ELF-1 (cell line): ENCODE measurements around the gene NPC1L1.
"Not testable (repeated sequence)": the region's sequence is repeated elsewhere in the genome, so short reads cannot be mapped to it uniquely, and the experiment has no call there.

Experiments
- DNase-seq: peaks from one replicate; pipeline ENCODE4 v3.0.0-alpha.2; 2016; ENCODE audit warnings: low read depth, low spot score

Gene NPC1L1

DNA sequence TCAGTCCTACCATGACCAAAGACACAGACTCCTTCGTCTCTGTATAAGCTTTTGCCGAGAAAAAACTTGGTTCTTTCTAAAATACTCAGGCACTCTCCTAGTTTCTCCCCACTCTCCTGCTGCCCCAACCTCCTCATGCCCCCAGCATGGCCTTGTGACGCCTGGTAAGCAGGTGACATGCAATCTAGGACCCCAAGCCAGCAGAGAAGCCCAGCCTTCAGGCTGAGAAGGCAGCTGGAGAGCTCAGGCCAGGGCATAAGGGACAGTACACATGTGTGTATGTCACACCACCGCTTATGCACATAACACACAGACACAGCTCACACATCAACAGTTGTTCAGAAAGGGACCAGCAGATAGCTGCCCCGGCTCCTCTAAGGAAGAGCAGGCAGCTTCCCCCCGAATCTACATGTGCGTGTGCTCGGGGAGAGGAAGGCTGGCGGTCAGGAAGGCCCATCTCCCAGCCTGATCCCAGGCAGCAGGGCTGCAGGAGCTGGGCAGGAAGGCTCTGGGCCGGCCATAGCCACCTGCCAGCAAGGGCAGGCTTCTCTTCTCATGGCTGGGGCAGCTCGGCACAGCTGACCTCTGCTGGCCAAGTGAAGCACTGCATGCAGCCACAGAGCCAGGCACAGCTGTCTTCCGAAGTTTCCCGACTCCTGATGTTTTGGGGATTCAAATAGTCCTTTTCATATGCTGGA, 24.1 kb upstream of the NPC1L1 start:
- peak; percentile 79 for DNase-seq

- no peak for DNase-seq
Observed at GRCh38 chr7:44564606-44565005, 23.5 kb upstream of the NPC1L1 start.

DNA sequence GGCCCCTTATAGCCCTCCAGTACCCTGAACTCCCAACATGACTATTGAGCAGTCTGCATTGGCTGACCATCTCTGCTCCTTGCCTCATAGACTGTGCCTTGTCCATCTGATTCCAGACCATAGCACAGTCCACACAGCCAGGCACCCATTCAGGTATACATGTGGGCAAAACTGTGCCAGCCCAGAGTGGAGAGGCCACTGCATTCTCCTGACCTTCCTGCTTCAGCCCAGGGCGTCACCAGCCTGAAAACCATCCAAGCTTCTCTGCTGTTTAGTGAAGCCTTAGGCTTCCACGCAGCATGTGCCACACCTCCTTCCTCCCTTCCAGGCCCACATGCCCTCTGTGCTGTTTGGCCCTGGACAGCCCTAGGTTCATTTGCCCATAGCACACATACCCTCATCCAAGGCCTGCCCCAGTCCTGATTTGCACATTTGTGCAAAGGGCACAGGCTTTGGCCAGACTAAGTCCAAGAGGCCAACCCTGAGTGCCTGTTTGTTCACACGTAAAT, 22.1 kb upstream of the NPC1L1 start:
- no peak for DNase-seq

DNA sequence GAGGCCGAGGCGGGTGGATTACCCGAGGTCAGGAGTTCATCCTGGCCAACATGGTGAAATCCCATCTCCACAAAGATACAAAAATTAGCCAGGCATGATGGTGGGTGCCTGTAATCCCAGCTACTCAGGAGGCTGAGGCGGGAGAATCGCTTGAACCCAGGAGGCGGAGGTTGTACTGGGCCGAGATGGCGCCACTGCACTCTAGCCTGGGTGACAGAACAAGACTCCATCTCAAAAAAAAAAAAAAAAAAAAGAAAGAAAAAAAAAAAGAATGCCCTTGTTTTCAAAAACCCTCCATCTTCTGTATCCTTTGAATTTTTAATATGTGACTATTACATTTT, 21.5 kb upstream of the NPC1L1 start:
- not testable (repeated sequence) for DNase-seq

DNA sequence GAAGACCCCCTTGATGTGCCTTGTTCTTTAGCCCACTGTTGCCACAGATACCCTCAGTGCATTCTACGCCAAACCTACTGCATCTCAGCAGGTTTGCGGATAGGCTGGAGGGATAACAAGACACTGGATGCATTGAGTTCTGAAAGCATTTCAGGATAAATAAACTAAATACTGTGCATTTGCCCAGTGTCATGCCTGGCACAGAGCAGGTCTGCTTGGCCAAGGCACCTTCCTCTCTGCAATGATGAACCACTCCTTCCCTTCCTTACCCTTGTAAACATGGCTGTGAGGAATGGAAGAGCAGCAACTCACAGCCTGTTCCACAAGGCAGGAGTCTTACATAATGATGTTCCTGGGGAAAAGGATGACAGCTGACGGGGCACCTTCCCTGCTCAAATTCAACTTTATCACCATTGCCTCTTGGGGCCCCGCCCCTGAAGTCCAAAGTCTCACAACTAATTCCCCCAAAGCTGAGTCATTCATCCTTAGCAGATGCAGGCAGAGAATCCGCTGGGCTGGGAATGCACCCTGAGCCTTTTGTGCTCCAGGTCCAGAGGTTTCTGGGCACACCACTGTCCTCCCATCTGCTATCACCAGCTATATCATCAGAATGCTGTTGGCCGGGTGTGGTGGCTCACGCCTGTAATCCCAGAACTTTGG, 21.0 kb upstream of the NPC1L1 start:
- peak; percentile 55 for DNase-seq

GRCh38 chr7:44561481-44561880, 20.4 kb upstream of the NPC1L1 start:
- no peak for DNase-seq

GRCh38 chr7:44559485-44559884, 18.4 kb upstream of the NPC1L1 start:
- no peak for DNase-seq

DNA sequence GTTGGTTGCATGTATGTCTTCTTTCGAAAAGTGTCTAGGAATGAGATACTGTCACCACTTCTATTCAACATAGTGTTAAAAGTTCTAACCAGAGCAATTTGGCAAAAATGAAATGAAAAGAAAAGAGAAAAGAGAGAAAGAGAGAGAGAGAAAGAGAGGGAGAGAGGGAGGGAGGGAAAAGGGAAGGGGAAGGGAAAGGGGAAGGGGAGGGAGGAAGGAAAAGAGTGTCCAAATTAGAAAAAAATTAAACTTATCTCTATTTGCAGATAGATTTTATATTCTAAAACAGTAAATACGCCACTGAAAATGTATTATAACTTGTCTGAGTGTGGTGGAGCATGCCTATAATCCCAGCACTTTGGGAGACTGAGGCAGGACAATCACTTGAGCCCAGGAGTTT, 16.4 kb upstream of the NPC1L1 start:
- no peak for DNase-seq

DNA sequence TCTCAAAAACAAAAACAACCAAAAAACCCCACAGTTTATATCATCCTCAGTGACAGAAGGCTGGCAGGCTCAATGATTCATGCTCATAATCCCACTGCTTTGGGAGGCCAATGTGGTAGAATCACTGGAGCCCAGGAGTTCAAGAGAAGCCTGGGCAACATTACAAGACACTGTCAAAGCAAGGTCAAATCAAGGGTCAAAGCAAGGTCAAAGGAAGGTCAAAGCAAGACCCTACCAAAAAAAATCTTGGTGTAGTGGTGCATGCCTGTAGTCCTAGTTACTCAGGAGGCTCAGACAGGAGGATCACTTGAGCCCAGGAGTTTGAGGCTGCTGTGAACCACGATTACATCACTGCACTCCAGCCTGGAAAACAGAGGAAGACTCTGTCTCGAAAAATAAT, 14.2 kb upstream of the NPC1L1 start:
- DNase-seq, result no peak

DNA sequence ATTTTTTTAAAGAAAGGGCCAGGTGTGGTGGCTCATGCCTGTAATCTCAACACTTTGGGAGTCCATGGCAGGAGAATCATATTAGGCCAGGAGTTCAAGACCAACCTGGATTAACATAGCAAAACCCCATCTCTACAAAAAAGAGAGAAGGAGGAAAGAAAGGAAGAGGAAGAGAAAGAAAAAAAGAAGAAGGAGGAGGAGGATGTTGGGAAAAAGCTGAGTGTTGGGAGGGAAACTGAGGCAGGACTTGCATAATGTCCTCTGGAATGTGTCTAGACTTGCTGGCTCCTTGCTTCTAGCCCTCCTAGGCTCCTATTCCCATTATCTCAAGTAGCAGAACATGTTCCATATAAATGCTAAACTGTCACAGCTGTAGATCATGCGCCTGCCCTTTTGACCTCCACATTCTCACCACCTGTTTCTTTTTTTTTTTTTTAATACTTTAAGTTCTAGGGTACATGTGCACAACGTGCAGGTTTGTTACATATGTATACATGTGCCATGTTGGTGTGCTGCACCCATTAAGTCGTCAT, 11.4 kb upstream of the NPC1L1 start:
- DNase-seq, result not testable (repeated sequence)

- DNase-seq, result no peak
Observed at GRCh38 chr7:44549457-44549856, 8.3 kb upstream of the NPC1L1 start.

DNA sequence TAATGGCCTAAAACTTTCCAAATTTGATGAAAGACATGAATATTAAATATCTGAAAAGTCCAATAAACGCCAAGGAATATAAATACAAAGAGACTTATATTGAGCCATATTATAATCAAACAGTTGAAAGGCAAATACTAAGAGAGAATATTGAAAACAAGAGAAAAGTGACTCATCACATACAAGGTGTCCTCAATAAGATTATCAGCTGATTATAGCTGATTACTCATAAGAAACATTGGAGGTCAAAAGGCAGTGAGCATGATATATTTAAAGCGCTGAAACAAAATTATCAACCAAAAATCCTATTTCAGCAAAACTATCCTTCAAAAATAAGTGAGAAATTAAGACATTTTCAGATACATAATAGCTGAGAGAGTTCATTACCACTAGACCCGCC, 7.8 kb upstream of the NPC1L1 start:
- no peak for DNase-seq

DNA sequence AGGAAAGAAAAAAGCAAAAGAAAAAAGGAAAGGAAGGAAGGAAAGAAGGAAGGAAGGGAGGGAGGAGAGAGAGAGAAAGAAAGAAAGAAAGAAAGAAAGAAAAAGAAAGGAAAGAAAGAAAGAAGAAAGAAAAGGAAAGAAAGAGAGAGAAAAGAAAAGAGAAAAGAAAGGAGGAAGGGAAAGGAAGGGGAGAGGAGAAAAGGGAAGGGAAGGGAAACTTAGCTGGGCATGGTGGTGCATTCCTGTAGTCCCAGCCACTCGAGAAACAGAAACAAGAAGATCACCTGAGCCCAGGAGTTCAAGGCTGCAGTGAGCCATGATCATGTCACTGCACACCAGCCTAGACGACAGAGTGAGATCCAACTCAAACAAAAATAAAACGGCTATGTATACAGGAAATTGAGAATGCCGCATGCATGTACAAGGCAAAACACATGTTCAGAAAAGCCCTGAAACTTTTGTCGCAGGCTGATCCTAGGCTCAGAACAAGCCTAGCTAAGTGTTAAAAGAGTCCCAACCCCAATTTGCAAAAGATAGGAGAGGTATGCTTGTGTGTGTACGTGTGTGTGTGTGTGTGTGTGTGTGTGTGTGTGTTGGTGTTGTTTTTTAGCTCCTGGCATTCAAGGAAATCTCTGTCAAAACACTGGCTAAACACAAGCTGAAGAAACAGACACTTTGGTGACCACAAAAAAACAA, 6.6 kb upstream of the NPC1L1 start:
- DNase-seq, result no peak

GRCh38 chr7:44541876-44542610, 913 bp upstream of the NPC1L1 start:
- DNase-seq, result no peak

DNA sequence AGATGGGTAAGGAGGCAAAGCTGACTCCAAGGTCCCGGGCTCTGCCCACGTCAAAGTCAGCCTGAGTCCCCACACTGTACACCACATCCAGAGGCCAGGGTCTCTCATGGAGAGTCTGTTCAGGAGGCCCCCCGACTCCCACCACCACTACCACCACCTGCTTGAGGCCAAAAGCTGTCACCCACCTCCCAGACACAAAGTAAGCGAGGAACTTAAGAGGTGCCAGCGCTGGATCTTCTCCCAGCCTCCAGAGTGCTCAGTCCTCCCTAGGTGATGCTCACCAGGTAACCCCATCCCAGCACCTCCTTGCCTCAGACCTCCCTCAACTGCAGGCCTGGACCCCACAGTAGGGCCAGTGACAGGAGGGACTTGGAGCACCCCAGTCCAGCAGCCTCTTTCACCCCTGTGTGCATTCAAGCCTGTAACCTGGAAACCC, 520 bp downstream of the NPC1L1 start:
- DNase-seq, result no peak

GRCh38 chr7:44539669-44540506, 1.2 kb downstream of the NPC1L1 start:
- DNase-seq, result no peak

DNA sequence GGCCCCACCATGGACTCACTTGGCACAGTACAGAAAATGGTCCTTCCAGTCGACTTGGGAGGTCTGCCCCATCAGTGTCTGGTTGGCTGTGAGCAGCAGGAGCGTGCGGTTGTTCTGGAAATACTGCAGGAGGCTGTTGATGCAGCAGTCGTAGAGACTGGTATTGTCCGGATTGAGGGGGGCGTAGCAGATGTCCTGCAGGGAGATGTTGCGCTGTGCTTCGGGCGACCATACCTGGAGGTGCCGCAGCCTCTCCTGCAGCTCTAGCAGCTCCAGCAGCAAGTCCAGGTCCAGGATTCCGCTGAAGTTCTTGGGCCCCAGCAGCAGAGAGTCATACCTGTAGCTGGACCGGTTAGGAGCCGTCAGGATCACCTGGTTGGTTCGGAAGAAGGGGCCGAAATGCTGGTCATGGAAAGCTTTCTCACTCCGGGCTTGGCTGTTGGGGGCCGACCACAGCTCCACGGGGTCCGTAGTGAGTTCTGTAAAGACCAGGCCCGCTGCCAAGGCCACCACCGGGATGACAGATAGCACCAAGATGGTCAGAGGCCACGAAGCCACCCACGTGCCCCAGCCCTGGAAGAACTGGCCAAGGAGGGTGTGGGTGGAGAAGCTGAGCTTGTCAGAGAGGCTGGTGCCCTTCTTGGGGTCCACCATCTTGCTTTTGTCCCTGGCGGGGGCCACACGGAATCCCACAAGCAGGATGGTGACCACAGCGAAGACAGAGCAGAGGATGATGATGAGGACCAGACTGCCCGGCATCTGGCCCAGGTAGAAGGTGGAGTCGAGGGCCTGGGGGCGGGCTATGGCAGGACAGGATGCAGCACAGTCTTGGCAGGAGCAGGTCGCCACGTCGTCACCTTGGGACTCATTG, 2.1 kb downstream of the NPC1L1 start:
- DNase-seq, result no peak

DNA sequence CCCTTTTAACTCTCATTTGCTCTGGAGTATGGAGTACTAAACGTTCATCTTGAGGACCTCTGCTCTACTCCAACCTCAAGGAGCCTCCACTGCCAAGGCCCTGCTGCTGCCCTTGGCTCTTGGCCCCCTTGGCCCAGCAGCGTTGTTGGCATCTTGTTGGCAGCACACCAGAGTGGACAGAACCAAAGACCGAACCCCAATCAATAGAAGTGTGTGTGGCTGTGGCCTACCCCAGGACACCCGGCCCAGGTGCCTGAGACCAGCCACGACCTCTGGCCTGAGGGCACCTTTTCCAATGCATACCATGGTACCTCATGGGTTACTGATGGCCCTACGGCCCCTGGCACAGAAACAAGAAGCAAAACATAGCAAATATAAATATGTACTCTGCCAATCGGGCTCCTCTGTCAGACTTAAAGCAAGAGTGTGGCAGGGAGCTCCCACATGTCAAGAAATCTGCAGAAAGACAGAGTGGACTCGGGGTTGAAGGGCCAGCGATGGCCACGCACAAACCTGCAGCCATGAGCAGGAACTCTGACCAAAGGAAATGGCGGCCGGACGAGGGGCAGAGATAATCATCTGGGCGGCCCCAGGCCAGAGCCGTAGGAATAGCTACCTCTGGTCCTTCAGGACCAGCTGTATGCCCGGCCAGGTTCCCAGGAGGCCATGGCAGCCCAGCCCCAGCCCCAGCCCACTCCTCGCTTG, 2.9 kb downstream of the NPC1L1 start:
- DNase-seq, result no peak

GRCh38 chr7:44537442-44537841, 3.7 kb downstream of the NPC1L1 start:
- no peak for DNase-seq
